SKM-1 (cell line): Measurements from ENCODE around the gene TBC1D7.

Experiments
- DNase-seq: peaks from one replicate; lab custom pipeline; 2025; ENCODE audit not compliant: unreplicated experiment; lab: John Stamatoyannopoulos, UW

The TBC1D7 gene

GRCh38 chr6:13357551-13358075 is 29.3 kb upstream of the TBC1D7 start:
- DNase-seq, result no peak

GRCh38 chr6:13355999-13356785 is 27.9 kb upstream of the TBC1D7 start:
- no peak for DNase-seq

- DNase-seq, result no peak
These were observed 27.0 kb upstream of the TBC1D7 start for GRCh38 chr6:13355043-13355945.

GRCh38 chr6:13354331-13355042 is 26.1 kb upstream of the TBC1D7 start:
- peak; percentile 91 for DNase-seq

- DNase-seq, result no peak
These were observed 23.8 kb upstream of the TBC1D7 start for GRCh38 chr6:13352165-13352564.

GRCh38 chr6:13351271-13351670 is 22.9 kb upstream of the TBC1D7 start:
- DNase-seq, result no peak

- no peak for DNase-seq
These were observed 21.6 kb upstream of the TBC1D7 start for GRCh38 chr6:13349811-13350506.

- DNase-seq, result no peak
These were observed 20.2 kb upstream of the TBC1D7 start for GRCh38 chr6:13348334-13349113.

- no peak for DNase-seq
These were observed 17.9 kb upstream of the TBC1D7 start for GRCh38 chr6:13346245-13346644.

- DNase-seq, result no peak
These were observed 14.2 kb upstream of the TBC1D7 start for GRCh38 chr6:13342414-13343019.

- DNase-seq, result no peak
These were observed 11.7 kb upstream of the TBC1D7 start for GRCh38 chr6:13339863-13340630.

- DNase-seq, result peak; percentile 58
These were observed 9.7 kb upstream of the TBC1D7 start for GRCh38 chr6:13338038-13338437.

GRCh38 chr6:13336553-13336952 is 8.2 kb upstream of the TBC1D7 start:
- DNase-seq, result peak; percentile 47

- no peak for DNase-seq
These were observed 6.6 kb upstream of the TBC1D7 start for GRCh38 chr6:13334953-13335352.

- no peak for DNase-seq
These were observed 4.0 kb upstream of the TBC1D7 start for GRCh38 chr6:13332349-13332706.

GRCh38 chr6:13331516-13332348 is 3.4 kb upstream of the TBC1D7 start:
- peak; percentile 46 for DNase-seq

GRCh38 chr6:13328875-13329183 is 492 bp upstream of the TBC1D7 start:
- DNase-seq, result no peak

- no peak for DNase-seq
These were observed 654 bp downstream of the TBC1D7 start for GRCh38 chr6:13327691-13328075.
